ENCODE results near the gene SGSM2. TPM values are rescaled to one million over a fixed set of nuclear protein-coding genes. Genes with fewer than 3 reads are reported as not detected.

Gene SGSM2
- total RNA-seq, 1 donor from 2014 or later = 28.2 TPM

DNA sequence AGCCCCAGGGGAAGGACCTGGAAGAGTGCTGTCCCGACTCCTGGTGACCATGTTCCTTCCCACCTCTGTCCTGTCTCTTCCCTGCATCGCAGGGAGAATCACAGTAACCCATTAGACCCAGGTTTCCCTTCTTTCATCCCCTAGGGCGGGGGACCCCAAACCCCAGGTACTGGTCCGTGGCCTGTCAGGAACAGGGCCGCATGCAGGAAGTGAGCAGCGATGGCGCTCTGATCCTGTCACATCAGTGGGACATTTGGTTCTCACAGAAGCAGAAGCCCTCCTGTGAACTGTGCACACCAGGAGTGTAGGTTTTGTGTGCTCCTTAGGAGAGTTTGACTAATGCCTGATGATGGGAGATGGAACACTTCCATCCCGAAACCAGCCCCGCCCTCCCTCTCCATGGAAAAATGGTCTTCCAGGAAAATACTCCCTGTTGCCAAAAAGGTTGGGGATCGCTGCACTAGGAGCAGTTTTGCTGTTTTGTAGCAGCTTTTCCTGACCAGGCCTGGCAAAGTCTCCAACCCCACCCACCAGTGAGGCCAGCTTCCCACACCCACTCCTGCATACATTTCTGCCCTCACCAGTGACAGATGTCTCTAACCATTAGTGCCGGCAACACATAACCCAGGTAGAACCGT lies 53.0 kb downstream of the SGSM2 start:
- no peak overlapping the region for H3K4me3 ChIP-seq (ENCODE audit: low read depth, low read length)

DNA sequence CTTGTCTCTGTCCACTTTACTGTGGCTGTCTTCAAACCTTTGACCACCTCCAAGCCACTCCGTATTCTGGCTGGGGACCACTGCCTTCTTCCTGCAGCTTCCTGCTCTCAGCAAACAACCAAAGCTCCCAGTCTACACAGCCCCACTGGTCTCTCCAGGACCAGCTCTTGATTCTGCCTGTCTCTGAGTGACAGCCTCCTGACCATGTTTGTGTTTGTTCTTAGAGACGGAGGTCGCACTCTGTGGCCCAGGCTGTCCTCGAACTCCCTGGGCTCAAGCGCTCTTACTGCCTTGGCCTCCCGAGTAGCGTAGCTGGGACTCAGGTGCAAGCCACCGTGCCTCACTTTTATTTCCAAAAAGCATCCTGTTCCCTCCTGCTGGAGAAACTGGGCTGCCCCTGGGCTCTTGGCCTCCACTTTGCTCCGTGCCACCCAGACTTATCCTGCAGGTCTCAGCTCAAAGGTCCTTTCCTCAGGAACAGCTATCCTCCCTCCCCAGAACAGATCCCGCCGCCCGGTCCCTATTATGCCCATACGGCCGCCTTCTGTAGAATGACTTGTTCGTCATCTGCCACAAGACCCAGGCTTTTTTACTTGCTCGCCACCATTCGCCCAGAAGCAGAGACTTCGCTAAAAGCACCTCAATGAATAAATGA lies 54.4 kb downstream of the SGSM2 start:
- peak overlapping the region; percentile 60 for H3K4me3 ChIP-seq (ENCODE audit: low read depth, low read length)

More for the DNA sequence above, 53.0 kb downstream of the SGSM2 start:
- DNase-seq (ENCODE audit: low read depth) = no peak
- TF ChIP-seq CTCF (conservative IDR thresholded peaks at IDR 0.05; ENCODE audit: low read depth, low read length) = no peak

GRCh38 chr17:2392252-2393173 lies 55.2 kb downstream of the SGSM2 start:
- H3K4me3 ChIP-seq (ENCODE audit: low read depth, low read length) = peak overlapping the region; percentile 69
- no peak for DNase-seq (ENCODE audit: low read depth)
- no peak for TF ChIP-seq CTCF (conservative IDR thresholded peaks at IDR 0.05; ENCODE audit: low read depth, low read length)

More for the DNA sequence above, 54.4 kb downstream of the SGSM2 start:
- TF ChIP-seq CTCF (conservative IDR thresholded peaks at IDR 0.05; ENCODE audit: low read depth, low read length) = no peak
- DNase-seq (ENCODE audit: low read depth) = no peak

GRCh38 chr17:2393174-2393953 lies 56.1 kb downstream of the SGSM2 start:
- TF ChIP-seq CTCF (conservative IDR thresholded peaks at IDR 0.05; ENCODE audit: low read depth, low read length) = no peak
- no peak for DNase-seq (ENCODE audit: low read depth)
- peak overlapping the region; percentile 69 for H3K4me3 ChIP-seq (ENCODE audit: low read depth, low read length)

GRCh38 chr17:2393954-2394749 lies 56.9 kb downstream of the SGSM2 start:
- H3K4me3 ChIP-seq (ENCODE audit: low read depth, low read length) = peak overlapping the region; percentile 11
- no peak for TF ChIP-seq CTCF (conservative IDR thresholded peaks at IDR 0.05; ENCODE audit: low read depth, low read length)
- DNase-seq (ENCODE audit: low read depth) = no peak

- TF ChIP-seq CTCF (conservative IDR thresholded peaks at IDR 0.05; ENCODE audit: low read depth, low read length) = no peak
- H3K4me3 ChIP-seq (ENCODE audit: low read depth, low read length) = no peak overlapping the region
- DNase-seq (ENCODE audit: low read depth) = no peak
Observed at GRCh38 chr17:2394775-2395201, 57.5 kb downstream of the SGSM2 start.
